Measurements from ENCODE around the gene ARHGAP18. TPM values are rescaled to one million over a fixed set of nuclear protein-coding genes. Genes with fewer than 3 reads are reported as not detected.

Gene ARHGAP18
- total RNA-seq, 1 donor from 2014 or later = 38.6 TPM

- H3K9ac ChIP-seq (ENCODE audit: low read length) = no peak overlapping the region
- no peaks in the 10 kb centered on the region for H3K27me3 ChIP-seq (ENCODE audit: insufficient read depth, low read length)
- Mint-ChIP-seq H3K27me3 (ENCODE audit: low read depth, unreplicated experiment) (no peaks in the 10 kb centered on the region), H3K9me3 (ENCODE audit: unreplicated experiment) (no peaks in the 10 kb centered on the region), H3K36me3 (ENCODE audit: low read depth, unreplicated experiment) (no peaks in the 10 kb centered on the region), H3K4me1 (ENCODE audit: low read depth, unreplicated experiment) (peaks cover 33% of the 10 kb centered on the region), H3K27ac (ENCODE audit: unreplicated experiment) (peak overlapping the region; percentile 83), H3K4me3 (ENCODE audit: unreplicated experiment) (no peak overlapping the region)
- no peak for FAIRE-seq
- peaks cover 30% of the 10 kb centered on the region for H3K4me1 ChIP-seq (ENCODE audit: insufficient read depth, low read length)
- H4K20me1 ChIP-seq (ENCODE audit: insufficient read depth, low read length) = no peaks in the 10 kb centered on the region
- H2AFZ ChIP-seq (ENCODE audit: low read depth, low read length) = no peak overlapping the region
- H3K4me2 ChIP-seq (ENCODE audit: low read length) = peak overlapping the region; percentile 17
- no peak overlapping the region for H3K27ac ChIP-seq (ENCODE audit: low read depth, low read length)
- TF ChIP-seq EZH2 (IDR thresholded peaks at IDR 0.05; ENCODE audit: insufficient read depth, low read length) = no peak
- no peak for TF ChIP-seq CTCF (IDR thresholded peaks at IDR 0.05; ENCODE audit: insufficient read depth, low read depth, low read length)
- H3K79me2 ChIP-seq (ENCODE audit: insufficient read depth, low read length) = no peaks in the 10 kb centered on the region
- no peaks in the 10 kb centered on the region for H3K9me3 ChIP-seq (ENCODE audit: insufficient read depth, low read depth, low read length)
- H3K4me3 ChIP-seq (ENCODE audit: insufficient read depth, low read depth, low read length) = no peak overlapping the region
- DNase-seq (ENCODE audit: low read depth) = peak; percentile 78
- no peaks in the 10 kb centered on the region for H3K36me3 ChIP-seq (ENCODE audit: insufficient read depth, low read length)
These were observed 43.4 kb upstream of the ARHGAP18 start for GRCh38 chr6:129753422-129753821.

GRCh38 chr6:129751384-129751783 lies 41.4 kb upstream of the ARHGAP18 start:
- Mint-ChIP-seq H3K4me1 (ENCODE audit: low read depth, unreplicated experiment) (peaks cover 38% of the 10 kb centered on the region), H3K27ac (ENCODE audit: unreplicated experiment) (peak overlapping the region; percentile 20), H3K27me3 (ENCODE audit: low read depth, unreplicated experiment) (no peaks in the 10 kb centered on the region), H3K4me3 (ENCODE audit: unreplicated experiment) (no peak overlapping the region), H3K9me3 (ENCODE audit: unreplicated experiment) (no peaks in the 10 kb centered on the region), H3K36me3 (ENCODE audit: low read depth, unreplicated experiment) (no peaks in the 10 kb centered on the region)
- H4K20me1 ChIP-seq (ENCODE audit: insufficient read depth, low read length) = no peaks in the 10 kb centered on the region
- H3K4me3 ChIP-seq (ENCODE audit: insufficient read depth, low read depth, low read length) = no peak overlapping the region
- DNase-seq (ENCODE audit: low read depth) = no peak
- no peaks in the 10 kb centered on the region for H3K79me2 ChIP-seq (ENCODE audit: insufficient read depth, low read length)
- H3K9me3 ChIP-seq (ENCODE audit: insufficient read depth, low read depth, low read length) = no peaks in the 10 kb centered on the region
- no peak overlapping the region for H3K27ac ChIP-seq (ENCODE audit: low read depth, low read length)
- H3K27me3 ChIP-seq (ENCODE audit: insufficient read depth, low read length) = no peaks in the 10 kb centered on the region
- FAIRE-seq = no peak
- peaks cover 34% of the 10 kb centered on the region for H3K4me1 ChIP-seq (ENCODE audit: insufficient read depth, low read length)
- H3K4me2 ChIP-seq (ENCODE audit: low read length) = no peak overlapping the region
- no peak overlapping the region for H2AFZ ChIP-seq (ENCODE audit: low read depth, low read length)
- H3K36me3 ChIP-seq (ENCODE audit: insufficient read depth, low read length) = no peaks in the 10 kb centered on the region
- TF ChIP-seq EZH2 (IDR thresholded peaks at IDR 0.05; ENCODE audit: insufficient read depth, low read length) (no peak), CTCF (IDR thresholded peaks at IDR 0.05; ENCODE audit: insufficient read depth, low read depth, low read length) (no peak)
- no peak overlapping the region for H3K9ac ChIP-seq (ENCODE audit: low read length)

GRCh38 chr6:129750360-129750759 lies 40.4 kb upstream of the ARHGAP18 start:
- H3K9me3 ChIP-seq (ENCODE audit: insufficient read depth, low read depth, low read length) = no peaks in the 10 kb centered on the region
- H3K4me2 ChIP-seq (ENCODE audit: low read length) = peak overlapping the region; percentile 76
- TF ChIP-seq CTCF (IDR thresholded peaks at IDR 0.05; ENCODE audit: insufficient read depth, low read depth, low read length) (no peak), EZH2 (IDR thresholded peaks at IDR 0.05; ENCODE audit: insufficient read depth, low read length) (no peak)
- H3K79me2 ChIP-seq (ENCODE audit: insufficient read depth, low read length) = no peaks in the 10 kb centered on the region
- H3K36me3 ChIP-seq (ENCODE audit: insufficient read depth, low read length) = no peaks in the 10 kb centered on the region
- Mint-ChIP-seq H3K4me3 (ENCODE audit: unreplicated experiment) (no peak overlapping the region), H3K4me1 (ENCODE audit: low read depth, unreplicated experiment) (peaks cover 38% of the 10 kb centered on the region), H3K36me3 (ENCODE audit: low read depth, unreplicated experiment) (no peaks in the 10 kb centered on the region), H3K27ac (ENCODE audit: unreplicated experiment) (peak overlapping the region; percentile 69), H3K9me3 (ENCODE audit: unreplicated experiment) (no peaks in the 10 kb centered on the region), H3K27me3 (ENCODE audit: low read depth, unreplicated experiment) (no peaks in the 10 kb centered on the region)
- H3K4me1 ChIP-seq (ENCODE audit: insufficient read depth, low read length) = peaks cover 34% of the 10 kb centered on the region
- H2AFZ ChIP-seq (ENCODE audit: low read depth, low read length) = no peak overlapping the region
- H4K20me1 ChIP-seq (ENCODE audit: insufficient read depth, low read length) = no peaks in the 10 kb centered on the region
- DNase-seq (ENCODE audit: low read depth) (no peak), FAIRE-seq (no peak)
- H3K9ac ChIP-seq (ENCODE audit: low read length) = peak overlapping the region; percentile 46
- no peaks in the 10 kb centered on the region for H3K27me3 ChIP-seq (ENCODE audit: insufficient read depth, low read length)
- no peak overlapping the region for H3K4me3 ChIP-seq (ENCODE audit: insufficient read depth, low read depth, low read length)
- H3K27ac ChIP-seq (ENCODE audit: low read depth, low read length) = peak overlapping the region; percentile 12
